HEK293 (cell line): ENCODE measurements around the gene HTR2C.

Source experiments
- CTCF ChIA-PET: fragments of 350-600 bp; formaldehyde crosslinking; extraction: SDS; loops from one replicate; lab custom pipeline; 2021; ENCODE audit warnings: antibody characterized with exemption; lab: Yijun Ruan, JAX
- POLR2A ChIA-PET: fragments of 300-600 bp; formaldehyde crosslinking; extraction: SDS; loops from one replicate; lab custom pipeline; 2020; ENCODE audit warnings: antibody characterized with exemption, inconsistent platforms; lab: Yijun Ruan, JAX
- H3K27ac ChIP-seq: fragments of 200-500 bp; sonication (Bioruptor generic); 2 replicates; pipeline ENCODE4 v1.5.1; 2014; ENCODE audit warnings: low read depth, low read length, control low read depth, inconsistent platforms; ENCODE audit errors: extremely low read depth
- H3K36me3 ChIP-seq, 2 experiments: fragments of 200-500 bp in 1 of 2; sonication (Bioruptor generic) in 1 of 2; 1 replicate in 1 of 2; 2 replicates in 1 of 2; pipeline ENCODE4 v1.5.1; 2014 to 2017; ENCODE audit warnings: inconsistent platforms in 2 of 2, low read length in 2 of 2; ENCODE audit not compliant: control insufficient read depth in 2 of 2, insufficient read depth in 1 of 2
- H3K4me1 ChIP-seq: fragments of 200-500 bp; sonication (Bioruptor generic); 2 replicates; pipeline ENCODE4 v1.5.1; 2014; ENCODE audit warnings: mild to moderate bottlenecking, low read length, inconsistent platforms; ENCODE audit not compliant: control insufficient read depth, insufficient read depth
- H3K4me3 ChIP-seq: 2 replicates; pipeline ENCODE4 v1.5.1; 2011; ENCODE audit warnings: low read depth, mild to moderate bottlenecking, control low read depth, low read length, moderate library complexity
- H3K9me3 ChIP-seq: fragments of 200-500 bp; sonication (Bioruptor generic); 2 replicates; pipeline ENCODE4 v1.5.1; 2014; ENCODE audit warnings: low read depth, low read length, inconsistent platforms; ENCODE audit not compliant: control insufficient read depth, insufficient read depth
- FEZF1 ChIP-seq: fragments of 450-650 bp; formaldehyde crosslinking; IDR thresholded peaks from 2 replicates; pipeline ENCODE4 v1.5.1; 2016; ENCODE audit warnings: missing biosample characterization, missing genetic modification characterization
- HIC1 ChIP-seq: fragments of 450-650 bp; formaldehyde crosslinking; IDR thresholded peaks from 2 replicates; pipeline ENCODE4 v1.5.1; 2016; ENCODE audit warnings: missing biosample characterization, missing genetic modification characterization
- HOXC10 ChIP-seq: sonication (generic); formaldehyde crosslinking; IDR thresholded peaks from 2 replicates; pipeline ENCODE4 v1.8.1; 2023; ENCODE audit warnings: mild to moderate bottlenecking, missing genetic modification reagents
- KLF7 ChIP-seq: fragments of 450-650 bp; formaldehyde crosslinking; IDR thresholded peaks from 2 replicates; pipeline ENCODE4 v1.5.1; 2016; ENCODE audit warnings: missing biosample characterization, missing genetic modification characterization, borderline replicate concordance
- RBAK ChIP-seq: fragments of 450-650 bp; formaldehyde crosslinking; IDR thresholded peaks from 2 replicates; pipeline ENCODE4 v1.5.1; 2016; ENCODE audit warnings: missing biosample characterization, missing genetic modification characterization
- SALL2 ChIP-seq: fragments of 450-650 bp; formaldehyde crosslinking; IDR thresholded peaks from 2 replicates; pipeline ENCODE4 v1.5.0; 2017; ENCODE audit warnings: missing biosample characterization, mild to moderate bottlenecking, missing genetic modification characterization, borderline replicate concordance
- SCRT1 ChIP-seq: fragments of 450-650 bp; formaldehyde crosslinking; IDR thresholded peaks from 2 replicates; pipeline ENCODE4 v1.5.1; 2016; ENCODE audit warnings: missing biosample characterization, missing genetic modification characterization, borderline replicate concordance
- SP7 ChIP-seq: fragments of 450-650 bp; formaldehyde crosslinking; IDR thresholded peaks from 2 replicates; pipeline ENCODE4 v1.5.1; 2016; ENCODE audit warnings: missing biosample characterization, missing genetic modification characterization
- ZBTB21 ChIP-seq: fragments of 450-650 bp; formaldehyde crosslinking; IDR thresholded peaks from 2 replicates; pipeline ENCODE4 v1.5.1; 2017; ENCODE audit warnings: missing biosample characterization, missing genetic modification characterization
- ZBTB7A ChIP-seq: fragments of 450-650 bp; formaldehyde crosslinking; IDR thresholded peaks from 2 replicates; pipeline ENCODE4 v1.5.1; 2016; ENCODE audit warnings: low read depth, missing biosample characterization, missing genetic modification characterization
- ZFHX2 ChIP-seq: fragments of 450-650 bp; formaldehyde crosslinking; conservative IDR thresholded peaks from 2 replicates; pipeline ENCODE4 v1.5.1; 2016; ENCODE audit warnings: missing biosample characterization, missing genetic modification characterization
- ZNF169 ChIP-seq: fragments of 450-650 bp; formaldehyde crosslinking; IDR thresholded peaks from 2 replicates; pipeline ENCODE4 v1.5.1; 2016; ENCODE audit warnings: missing biosample characterization, missing genetic modification characterization
- ZNF175 ChIP-seq: fragments of 450-650 bp; formaldehyde crosslinking; IDR thresholded peaks from 2 replicates; pipeline ENCODE4 v1.5.1; 2016; ENCODE audit warnings: missing biosample characterization, missing genetic modification characterization
- ZNF23 ChIP-seq: fragments of 450-650 bp; formaldehyde crosslinking; IDR thresholded peaks from 2 replicates; pipeline ENCODE4 v1.5.1; 2016; ENCODE audit warnings: missing biosample characterization, missing genetic modification characterization, borderline replicate concordance
- ZNF311 ChIP-seq: fragments of 450-650 bp; formaldehyde crosslinking; IDR thresholded peaks from 2 replicates; pipeline ENCODE4 v1.5.1; 2017; ENCODE audit warnings: missing biosample characterization, missing genetic modification characterization, borderline replicate concordance
- ZNF341 ChIP-seq: fragments of 450-650 bp; formaldehyde crosslinking; IDR thresholded peaks from 2 replicates; pipeline ENCODE4; 2016; ENCODE audit warnings: low read depth, missing biosample characterization, missing genetic modification characterization
- ZNF366 ChIP-seq: fragments of 450-650 bp; formaldehyde crosslinking; conservative IDR thresholded peaks from 2 replicates; pipeline ENCODE4 v1.5.1; 2016; ENCODE audit warnings: missing biosample characterization, missing genetic modification characterization
- ZNF391 ChIP-seq: fragments of 450-650 bp; formaldehyde crosslinking; IDR thresholded peaks from 2 replicates; pipeline ENCODE4 v1.5.1; 2016; ENCODE audit warnings: low read depth, missing biosample characterization, missing genetic modification characterization, borderline replicate concordance
- ZNF426 ChIP-seq: fragments of 450-650 bp; formaldehyde crosslinking; IDR thresholded peaks from 2 replicates; pipeline ENCODE4 v1.5.1; 2017; ENCODE audit warnings: missing biosample characterization, missing genetic modification characterization, mild to moderate bottlenecking, inconsistent platforms, moderate library complexity
- ZNF48 ChIP-seq: fragments of 450-650 bp; formaldehyde crosslinking; IDR thresholded peaks from 2 replicates; pipeline ENCODE4 v1.5.1; 2016; ENCODE audit warnings: missing biosample characterization, missing genetic modification characterization
- ZNF600 ChIP-seq: fragments of 450-650 bp; formaldehyde crosslinking; IDR thresholded peaks from 2 replicates; pipeline ENCODE4 v1.5.1; 2016; ENCODE audit warnings: missing biosample characterization, missing genetic modification characterization
- ZNF654 ChIP-seq: fragments of 450-650 bp; formaldehyde crosslinking; IDR thresholded peaks from 2 replicates; pipeline ENCODE4 v1.5.1; 2016; ENCODE audit warnings: low read depth, missing biosample characterization, missing genetic modification characterization
- ZNF660 ChIP-seq: fragments of 450-650 bp; IDR thresholded peaks from 2 replicates; pipeline ENCODE4 v1.5.1; 2018; ENCODE audit warnings: missing biosample characterization, mild to moderate bottlenecking, missing genetic modification characterization
- ZNF701 ChIP-seq: fragments of 450-650 bp; formaldehyde crosslinking; IDR thresholded peaks from 2 replicates; pipeline ENCODE4 v1.5.1; 2016; ENCODE audit warnings: missing biosample characterization, missing genetic modification characterization
- TF ChIP-seq, protein P1 (sequence below): fragments of 450-650 bp; formaldehyde crosslinking; IDR thresholded peaks from 2 replicates; pipeline ENCODE4 v1.5.1; 2016; ENCODE audit warnings: missing biosample characterization, missing genetic modification characterization
- TF ChIP-seq, protein P2 (sequence below): fragments of 450-650 bp; formaldehyde crosslinking; IDR thresholded peaks from 2 replicates; pipeline ENCODE4 v1.5.1; 2017; ENCODE audit warnings: missing biosample characterization, mild to moderate bottlenecking, missing genetic modification characterization, moderate library complexity

The HTR2C gene

GRCh38 chrX:114615765-114616164, 31.9 kb downstream of the HTR2C start:
- TF ChIP-seq ZNF48 (tag by site-specific recombination), result no peak
- TF ChIP-seq ZBTB21 (tag by site-specific recombination), result no peak
- TF ChIP-seq ZNF654 (tag by site-specific recombination), result no peak
- TF ChIP-seq ZNF175 (tag by site-specific recombination), result no peak
- no peak for TF ChIP-seq ZBTB7A (tag by site-specific recombination)
- TF ChIP-seq FEZF1, result no peak
- no peak for TF ChIP-seq RBAK (tag by site-specific recombination)
- TF ChIP-seq, protein P1, sequence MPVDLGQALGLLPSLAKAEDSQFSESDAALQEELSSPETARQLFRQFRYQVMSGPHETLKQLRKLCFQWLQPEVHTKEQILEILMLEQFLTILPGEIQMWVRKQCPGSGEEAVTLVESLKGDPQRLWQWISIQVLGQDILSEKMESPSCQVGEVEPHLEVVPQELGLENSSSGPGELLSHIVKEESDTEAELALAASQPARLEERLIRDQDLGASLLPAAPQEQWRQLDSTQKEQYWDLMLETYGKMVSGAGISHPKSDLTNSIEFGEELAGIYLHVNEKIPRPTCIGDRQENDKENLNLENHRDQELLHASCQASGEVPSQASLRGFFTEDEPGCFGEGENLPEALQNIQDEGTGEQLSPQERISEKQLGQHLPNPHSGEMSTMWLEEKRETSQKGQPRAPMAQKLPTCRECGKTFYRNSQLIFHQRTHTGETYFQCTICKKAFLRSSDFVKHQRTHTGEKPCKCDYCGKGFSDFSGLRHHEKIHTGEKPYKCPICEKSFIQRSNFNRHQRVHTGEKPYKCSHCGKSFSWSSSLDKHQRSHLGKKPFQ (tag by site-specific recombination), result no peak
- TF ChIP-seq, protein P2, sequence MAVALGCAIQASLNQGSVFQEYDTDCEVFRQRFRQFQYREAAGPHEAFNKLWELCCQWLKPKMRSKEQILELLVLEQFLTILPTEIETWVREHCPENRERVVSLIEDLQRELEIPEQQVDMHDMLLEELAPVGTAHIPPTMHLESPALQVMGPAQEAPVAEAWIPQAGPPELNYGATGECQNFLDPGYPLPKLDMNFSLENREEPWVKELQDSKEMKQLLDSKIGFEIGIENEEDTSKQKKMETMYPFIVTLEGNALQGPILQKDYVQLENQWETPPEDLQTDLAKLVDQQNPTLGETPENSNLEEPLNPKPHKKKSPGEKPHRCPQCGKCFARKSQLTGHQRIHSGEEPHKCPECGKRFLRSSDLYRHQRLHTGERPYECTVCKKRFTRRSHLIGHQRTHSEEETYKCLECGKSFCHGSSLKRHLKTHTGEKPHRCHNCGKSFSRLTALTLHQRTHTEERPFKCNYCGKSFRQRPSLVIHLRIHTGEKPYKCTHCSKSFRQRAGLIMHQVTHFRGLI (tag by site-specific recombination), result no peak
- TF ChIP-seq ZNF660 (tag by site-specific recombination), result no peak
- TF ChIP-seq ZNF391 (tag by site-specific recombination), result no peak
- TF ChIP-seq HIC1 (tag by site-specific recombination), result no peak
- no peak for TF ChIP-seq ZNF426
- TF ChIP-seq SCRT1 (tag by site-specific recombination), result no peak
- TF ChIP-seq ZFHX2 (tag by site-specific recombination), result no peak
- TF ChIP-seq, all 188 proteins: peak for 0
- H3K9me3 ChIP-seq, result no peaks in the 10 kb centered on the region
- ChIA-PET POLR2A (no interaction called here), CTCF (interaction anchor here (1.1 kb wide), 1 partner anchor 10 kb away, joined by 3 read pairs; no protein-coding TSS in a partner anchor)
- no peaks in the 10 kb centered on the region for H3K4me1 ChIP-seq
- H3K36me3 ChIP-seq, result no peaks in the 10 kb centered on the region
- H3K27ac ChIP-seq, result no peak overlapping the region
- H3K4me3 ChIP-seq, result no peak overlapping the region

GRCh38 chrX:114619874-114620273, 36.0 kb downstream of the HTR2C start:
- TF ChIP-seq SALL2 (tag by site-specific recombination) (no peak), SP7 (tag by site-specific recombination) (no peak), ZNF600 (no peak), ZNF23 (no peak), HOXC10 (CRISPR knock-in tag) (no peak), ZNF311 (no peak), ZFHX2 (tag by site-specific recombination) (no peak), ZNF341 (no peak), ZNF169 (tag by site-specific recombination) (no peak), ZNF366 (tag by site-specific recombination) (no peak), ZNF701 (tag by site-specific recombination) (no peak), KLF7 (tag by site-specific recombination) (no peak)
- Histone ChIP-seq H3K4me3 (no peak overlapping the region), H3K36me3 (no peaks in the 10 kb centered on the region), H3K4me1 (no peaks in the 10 kb centered on the region), H3K27ac (no peak overlapping the region), H3K9me3 (no peaks in the 10 kb centered on the region)
- POLR2A ChIA-PET, result no interaction called here
- CTCF ChIA-PET, result interaction anchor here (0.6 to 2.3 kb wide), 4 partner anchors 11 to 461 kb away, joined by 3 to 12 read pairs (median 3); no protein-coding TSS in a partner anchor
